Astrocyte of the spinal cord (primary cell): ENCODE measurements around the gene UBE2S.

ENCODE experiments used
- DNase-seq: peaks from one replicate; pipeline ENCODE4 v3.0.0; 2011; ENCODE audit warnings: low read depth, low spot score
- H3K4me3 ChIP-seq: 2 replicates; pipeline ENCODE4 v1.5.1; 2011; ENCODE audit warnings: low read depth, mild to moderate bottlenecking, low read length, moderate library complexity
- in situ Hi-C: cut with HindIII; loops from 2 replicates; pipeline ENCODE4 v1.10.0; 2017; ENCODE audit warnings: low sequenced_read_pairs
- TF ChIP-seq, protein P1 (sequence below): IDR thresholded peaks from 2 replicates; pipeline ENCODE4 v1.5.1; 2012; ENCODE audit warnings: low read depth, mild to moderate bottlenecking, low read length, inconsistent platforms

UBE2S gene

DNA sequence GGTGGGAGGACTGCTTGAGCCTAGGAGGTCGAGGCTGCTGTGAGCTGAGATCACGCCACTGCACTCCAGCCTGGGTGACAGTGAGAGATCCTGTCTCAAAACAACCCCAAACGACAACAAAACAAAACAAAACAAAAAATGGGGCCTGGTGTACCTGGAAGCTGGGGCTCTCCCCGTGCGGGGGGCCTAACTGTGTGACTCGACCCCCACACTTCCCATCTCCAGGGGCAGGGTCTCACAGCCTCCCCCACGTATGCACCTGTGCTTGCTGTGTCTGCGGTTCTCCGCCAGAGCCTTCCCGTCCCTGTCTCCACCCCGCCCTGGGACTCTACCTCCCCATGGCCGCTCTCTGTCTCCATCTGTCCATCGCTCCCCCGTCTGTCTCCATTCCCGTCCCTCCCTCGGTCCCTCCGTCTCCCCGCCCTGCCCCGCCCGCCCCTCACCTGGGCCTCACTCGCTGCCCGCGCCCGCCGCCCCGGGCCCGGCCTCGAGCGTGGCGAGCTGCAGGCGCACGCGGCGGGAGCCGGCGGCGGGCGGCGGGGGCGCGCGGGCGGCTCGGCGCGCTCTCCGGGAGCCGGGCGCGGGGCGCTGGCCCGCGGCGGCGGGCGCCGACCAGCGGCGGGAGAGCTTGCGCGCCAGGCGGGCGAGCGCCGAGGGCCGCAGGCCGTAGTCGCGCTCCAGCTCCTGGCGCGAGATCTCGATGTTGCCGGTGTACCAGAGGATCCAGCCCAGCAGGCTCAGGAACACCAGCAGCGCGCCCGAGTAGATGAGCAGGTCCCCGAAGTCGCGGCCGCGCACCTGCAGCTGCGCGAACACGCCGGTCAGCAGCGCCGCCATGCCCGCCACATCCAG, 24.1 kb downstream of the UBE2S start:
- TF ChIP-seq, protein P1, sequence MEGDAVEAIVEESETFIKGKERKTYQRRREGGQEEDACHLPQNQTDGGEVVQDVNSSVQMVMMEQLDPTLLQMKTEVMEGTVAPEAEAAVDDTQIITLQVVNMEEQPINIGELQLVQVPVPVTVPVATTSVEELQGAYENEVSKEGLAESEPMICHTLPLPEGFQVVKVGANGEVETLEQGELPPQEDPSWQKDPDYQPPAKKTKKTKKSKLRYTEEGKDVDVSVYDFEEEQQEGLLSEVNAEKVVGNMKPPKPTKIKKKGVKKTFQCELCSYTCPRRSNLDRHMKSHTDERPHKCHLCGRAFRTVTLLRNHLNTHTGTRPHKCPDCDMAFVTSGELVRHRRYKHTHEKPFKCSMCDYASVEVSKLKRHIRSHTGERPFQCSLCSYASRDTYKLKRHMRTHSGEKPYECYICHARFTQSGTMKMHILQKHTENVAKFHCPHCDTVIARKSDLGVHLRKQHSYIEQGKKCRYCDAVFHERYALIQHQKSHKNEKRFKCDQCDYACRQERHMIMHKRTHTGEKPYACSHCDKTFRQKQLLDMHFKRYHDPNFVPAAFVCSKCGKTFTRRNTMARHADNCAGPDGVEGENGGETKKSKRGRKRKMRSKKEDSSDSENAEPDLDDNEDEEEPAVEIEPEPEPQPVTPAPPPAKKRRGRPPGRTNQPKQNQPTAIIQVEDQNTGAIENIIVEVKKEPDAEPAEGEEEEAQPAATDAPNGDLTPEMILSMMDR, result no peak
- H3K4me3 ChIP-seq, result peak overlapping the region; percentile 40
- in situ Hi-C loops, result no loop called here
- DNase-seq, result peak; percentile 68

DNA sequence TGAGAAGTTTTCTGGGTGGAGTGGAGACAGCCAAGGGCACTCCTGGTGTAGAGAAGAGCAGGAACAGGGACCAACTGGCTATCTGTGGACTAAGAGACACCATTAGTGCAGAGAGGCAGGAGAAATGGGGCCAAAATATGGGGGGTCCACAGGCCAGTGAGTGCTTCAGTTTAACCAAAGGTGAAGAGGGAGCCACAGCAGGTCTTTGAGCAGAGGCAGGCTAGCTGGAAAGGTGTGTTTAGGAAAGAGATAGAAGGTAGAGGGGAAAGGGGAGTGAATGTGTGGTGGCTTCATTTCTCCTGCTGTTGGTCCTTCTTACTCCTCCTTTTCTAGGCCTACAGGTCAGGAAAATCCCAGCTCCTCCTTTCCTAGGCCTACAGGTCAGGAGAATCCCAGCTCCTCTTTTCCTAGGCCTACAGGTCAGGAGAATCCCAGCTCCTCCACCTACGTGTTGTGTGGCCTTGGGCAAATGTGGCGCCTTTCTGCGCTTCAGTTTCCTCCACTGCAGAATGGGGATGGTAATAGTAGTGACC, 25.0 kb downstream of the UBE2S start:
- no peak for DNase-seq
- TF ChIP-seq, protein P1, result no peak
- in situ Hi-C loops, result no loop called here
- no peak overlapping the region for H3K4me3 ChIP-seq

DNA sequence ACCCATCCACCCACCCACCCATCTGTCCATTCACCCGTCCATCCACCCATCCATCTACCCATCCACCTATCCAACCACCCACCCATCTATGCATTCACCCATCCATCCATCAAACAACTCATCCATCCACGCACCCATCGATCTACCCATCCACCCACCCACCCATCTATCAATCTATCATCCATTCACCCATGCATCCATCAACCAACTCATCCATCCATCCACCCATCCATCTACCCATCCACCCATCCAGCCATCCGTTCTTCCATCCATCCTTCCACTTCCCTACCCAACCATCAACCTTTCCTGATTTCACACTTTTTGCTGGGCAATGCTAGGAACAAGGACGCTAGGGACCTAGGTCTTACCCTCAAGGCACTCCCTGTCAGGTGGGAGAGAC, 25.6 kb downstream of the UBE2S start:
- no peak for DNase-seq
- H3K4me3 ChIP-seq, result no peak overlapping the region
- TF ChIP-seq, protein P1, result no peak
- in situ Hi-C loops, result no loop called here

DNA sequence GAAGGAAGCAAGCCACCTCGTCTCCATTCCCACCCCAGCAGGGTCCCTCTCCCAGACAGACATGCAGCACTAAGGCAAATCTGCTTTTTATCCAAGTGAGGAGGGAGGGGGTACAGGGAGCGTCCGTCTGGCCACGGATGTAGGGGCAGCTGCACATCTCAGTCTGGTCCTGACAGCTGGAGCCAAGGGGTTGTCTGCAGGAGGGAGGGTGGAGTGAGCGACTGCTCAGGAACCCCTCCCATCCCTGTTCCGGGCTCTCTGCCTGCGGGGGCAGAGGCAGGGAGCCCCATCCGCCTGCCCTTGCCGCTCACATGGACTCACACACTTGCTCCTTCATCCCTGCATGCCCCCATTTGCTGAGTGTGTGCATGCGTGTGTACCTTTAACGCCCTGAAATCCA, 28.4 kb downstream of the UBE2S start:
- H3K4me3 ChIP-seq, result no peak overlapping the region
- in situ Hi-C loops, result no loop called here
- DNase-seq, result no peak
- TF ChIP-seq, protein P1, result no peak

DNA sequence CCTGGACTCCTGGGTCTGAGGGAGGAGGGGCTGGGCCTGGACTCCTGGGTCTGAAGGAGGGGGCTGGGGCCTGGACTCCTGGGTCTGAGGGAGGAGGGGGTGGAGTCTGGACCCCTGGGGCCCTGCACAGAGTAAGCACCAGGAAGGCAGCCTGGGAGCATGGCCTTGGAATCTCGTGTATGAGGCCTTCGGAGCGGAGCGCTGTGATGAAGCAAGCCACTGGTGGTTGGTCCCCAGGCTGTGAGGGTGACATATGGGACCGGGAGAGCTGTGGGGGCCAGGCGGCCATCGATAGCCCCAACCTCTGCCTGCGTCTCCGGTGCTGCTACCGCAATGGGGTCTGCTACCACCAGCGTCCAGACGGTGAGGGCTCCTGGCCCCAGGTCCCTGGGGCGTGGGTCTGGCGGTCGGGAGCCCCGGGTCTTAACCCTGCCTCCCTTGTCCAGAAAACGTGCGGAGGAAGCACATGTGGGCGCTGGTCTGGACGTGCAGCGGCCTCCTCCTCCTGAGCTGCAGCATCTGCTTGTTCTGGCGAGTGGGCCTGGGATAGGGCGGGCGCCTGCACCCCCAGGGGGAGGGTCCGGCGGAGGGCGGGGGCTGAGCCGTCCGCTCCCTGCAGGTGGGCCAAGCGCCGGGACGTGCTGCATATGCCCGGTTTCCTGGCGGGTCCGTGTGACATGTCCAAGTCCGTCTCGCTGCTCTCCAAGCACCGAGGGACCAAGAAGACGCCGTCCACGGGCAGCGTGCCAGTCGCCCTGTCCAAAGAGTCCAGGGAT, 30.0 kb downstream of the UBE2S start:
- in situ Hi-C loops, result no loop called here
- TF ChIP-seq, protein P1, result no peak
- H3K4me3 ChIP-seq, result no peak overlapping the region
- DNase-seq, result no peak

DNA sequence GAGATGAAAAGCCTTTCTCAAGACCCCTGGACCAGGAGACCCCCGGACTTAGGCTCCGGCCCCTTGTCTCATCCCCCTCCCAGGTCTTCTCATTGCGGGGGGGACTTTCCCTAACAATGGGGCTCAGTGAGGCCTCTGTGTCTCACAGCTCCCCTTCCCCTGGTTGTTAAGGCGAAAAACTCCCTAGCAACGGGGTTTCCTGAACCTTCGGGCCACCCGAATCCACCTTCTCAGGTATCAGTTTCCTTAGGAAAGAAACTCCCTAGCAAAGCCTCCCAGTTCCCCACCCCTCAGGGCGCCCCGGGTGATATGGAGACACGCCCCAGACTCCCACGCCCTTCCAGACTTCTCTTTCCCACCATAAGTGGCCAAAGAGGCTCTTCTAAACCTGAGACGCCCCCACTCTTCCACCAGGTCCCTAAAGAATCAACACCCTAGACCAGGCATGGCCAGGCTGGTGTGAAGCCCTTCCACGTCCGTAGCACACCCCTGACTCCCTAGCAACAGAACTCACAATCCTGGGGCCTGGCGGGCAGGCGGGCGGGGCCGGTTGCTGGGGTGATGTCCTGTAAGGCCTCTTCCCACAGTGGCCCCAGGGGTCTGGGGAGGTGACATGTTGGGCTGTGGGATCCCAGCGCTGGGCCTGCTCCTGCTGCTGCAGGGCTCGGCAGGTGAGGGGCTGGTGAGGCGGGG, 31.2 kb downstream of the UBE2S start, which contains the start of gene TMEM190:
Gene TMEM190 (plus strand): TSS at position 586 of the 693 bp plus-strand sequence. CDS start 28 bp downstream, at position 614.
- no peak within 1 kb of the TSS for H3K4me3 ChIP-seq
- TF ChIP-seq, protein P1, result no peak
- in situ Hi-C loops, result no loop called here
- DNase-seq, result no peak
